ENCODE data around the gene KRT77. TPM values are rescaled to one million over a fixed set of nuclear protein-coding genes. Genes with fewer than 3 reads are reported as not detected.

The KRT77 gene
- polyA plus RNA-seq, 1 donor from 2014 or later = not detected

- Histone ChIP-seq H3K4me3 (ENCODE audit: low read length) (no peak overlapping the region), H3K36me3 (ENCODE audit: insufficient read depth, low read length) (no peaks in the 10 kb centered on the region), H3K4me2 (ENCODE audit: low read length) (no peak overlapping the region), H3K9me3 (ENCODE audit: low read length) (no peaks in the 10 kb centered on the region), H3K27me3 (ENCODE audit: insufficient read depth, low read depth, low read length) (no peaks in the 10 kb centered on the region), H4K20me1 (ENCODE audit: insufficient read depth) (no peaks in the 10 kb centered on the region), H3K9me2 (ENCODE audit: insufficient read depth, low read length) (no peaks in the 10 kb centered on the region), H2AFZ (ENCODE audit: low read depth, low read length) (no peak overlapping the region), H3K9ac (ENCODE audit: low read length) (no peak overlapping the region), H3K79me2 (replicated peaks; ENCODE audit: insufficient read depth, low read length) (no peaks in the 10 kb centered on the region), H3K27ac (ENCODE audit: low read length) (no peak overlapping the region), H3F3A (ENCODE audit: insufficient read depth, low read length, poor library complexity, severe bottlenecking) (no peaks in the 10 kb centered on the region)
- no peak for TF ChIP-seq RAD21 (conservative IDR thresholded peaks at IDR 0.05)
Observed at GRCh38 chr12:52704464-52704863, 1.1 kb upstream of the KRT77 start.

GRCh38 chr12:52703878-52704277, 554 bp upstream of the KRT77 start:
- no peaks in the 10 kb centered on the region for H3K36me3 ChIP-seq (ENCODE audit: insufficient read depth, low read length)
- no peak overlapping the region for H3K4me2 ChIP-seq (ENCODE audit: low read length)
- TF ChIP-seq POLR2AphosphoS5 (IDR thresholded peaks at IDR 0.05) = no peak
- TF ChIP-seq EZH2 (IDR thresholded peaks at IDR 0.05; ENCODE audit: borderline replicate concordance, insufficient read depth, low read length, poor library complexity, severe bottlenecking) = no peak
- no peak for TF ChIP-seq SMC3 (conservative IDR thresholded peaks at IDR 0.05; ENCODE audit: poor library complexity)
- TF ChIP-seq CTCF (IDR thresholded peaks at IDR 0.05; ENCODE audit: poor library complexity, severe bottlenecking) = no peak
- no peak for TF ChIP-seq RAD21 (conservative IDR thresholded peaks at IDR 0.05)
- no peak for TF ChIP-seq EP300 (conservative IDR thresholded peaks at IDR 0.05; ENCODE audit: poor library complexity, severe bottlenecking)
- TF ChIP-seq REST (IDR thresholded peaks at IDR 0.05; ENCODE audit: borderline replicate concordance) = no peak
- no peak for TF ChIP-seq TAF1 (IDR thresholded peaks at IDR 0.05; ENCODE audit: low read depth)
- TF ChIP-seq MXI1 (conservative IDR thresholded peaks at IDR 0.05; ENCODE audit: poor library complexity, severe bottlenecking) = no peak
- H3K9me2 ChIP-seq (ENCODE audit: insufficient read depth, low read length) = no peaks in the 10 kb centered on the region
- H3K79me2 ChIP-seq (replicated peaks; ENCODE audit: insufficient read depth, low read length) = no peaks in the 10 kb centered on the region
- no peak overlapping the region for H3K4me3 ChIP-seq (ENCODE audit: low read length)
- H3K27me3 ChIP-seq (ENCODE audit: insufficient read depth, low read depth, low read length) = no peaks in the 10 kb centered on the region
- H3K9ac ChIP-seq (ENCODE audit: low read length) = no peak overlapping the region
- H3K27ac ChIP-seq (ENCODE audit: low read length) = no peak overlapping the region
- no peak overlapping the region for H2AFZ ChIP-seq (ENCODE audit: low read depth, low read length)
- no peaks in the 10 kb centered on the region for H3F3A ChIP-seq (ENCODE audit: insufficient read depth, low read length, poor library complexity, severe bottlenecking)
- H4K20me1 ChIP-seq (ENCODE audit: insufficient read depth) = no peaks in the 10 kb centered on the region
- no peaks in the 10 kb centered on the region for H3K9me3 ChIP-seq (ENCODE audit: low read length)

GRCh38 chr12:52702338-52702737, 986 bp downstream of the KRT77 start:
- no peaks in the 10 kb centered on the region for H3K9me3 ChIP-seq (ENCODE audit: low read length)
- no peaks in the 10 kb centered on the region for H3F3A ChIP-seq (ENCODE audit: insufficient read depth, low read length, poor library complexity, severe bottlenecking)
- H3K27me3 ChIP-seq (ENCODE audit: insufficient read depth, low read depth, low read length) = no peaks in the 10 kb centered on the region
- no peak overlapping the region for H3K4me2 ChIP-seq (ENCODE audit: low read length)
- H3K79me2 ChIP-seq (replicated peaks; ENCODE audit: insufficient read depth, low read length) = no peaks in the 10 kb centered on the region
- no peak for TF ChIP-seq MXI1 (conservative IDR thresholded peaks at IDR 0.05; ENCODE audit: poor library complexity, severe bottlenecking)
- TF ChIP-seq TAF1 (IDR thresholded peaks at IDR 0.05; ENCODE audit: low read depth) = no peak
- TF ChIP-seq SMC3 (conservative IDR thresholded peaks at IDR 0.05; ENCODE audit: poor library complexity) = no peak
- no peak for TF ChIP-seq REST (IDR thresholded peaks at IDR 0.05; ENCODE audit: borderline replicate concordance)
- no peak for TF ChIP-seq POLR2AphosphoS5 (IDR thresholded peaks at IDR 0.05)
- H3K36me3 ChIP-seq (ENCODE audit: insufficient read depth, low read length) = no peaks in the 10 kb centered on the region
- no peaks in the 10 kb centered on the region for H3K9me2 ChIP-seq (ENCODE audit: insufficient read depth, low read length)
- no peak overlapping the region for H3K9ac ChIP-seq (ENCODE audit: low read length)
- H3K4me3 ChIP-seq (ENCODE audit: low read length) = no peak overlapping the region
- no peak overlapping the region for H3K27ac ChIP-seq (ENCODE audit: low read length)
- H2AFZ ChIP-seq (ENCODE audit: low read depth, low read length) = no peak overlapping the region
- H4K20me1 ChIP-seq (ENCODE audit: insufficient read depth) = no peaks in the 10 kb centered on the region

All from neural cell (in vitro differentiated cells).